ENCODE measurements around the gene LMNTD1.

GRCh38 chr12:25504744-25505143, 48.3 kb downstream of the LMNTD1 start:
- TF ChIP-seq CTCF (IDR thresholded peaks at IDR 0.05; ENCODE audit: insufficient read depth, low read length, poor library complexity, severe bottlenecking) (no peak), EZH2phosphoT487 (conservative IDR thresholded peaks at IDR 0.05; ENCODE audit: low read length) (no peak)
